Right atrium auricular region (tissue), 2 donors: ENCODE data around the gene HNRNPC. TPM values are rescaled to one million over a fixed set of nuclear protein-coding genes. Genes with fewer than 3 reads are reported as not detected.
"Not testable (repeated sequence)": the region's sequence is repeated elsewhere in the genome, so short reads cannot be mapped to it uniquely, and the experiment has no call there.

ENCODE experiments used
- DNase-seq: peaks from one replicate; pipeline ENCODE4 v3.0.0-alpha.2; 2019; ENCODE audit warnings: low spot score
- H3K27ac ChIP-seq, 2 donors: fragments of 200-600 bp; sonication (generic); 1 replicate in 1 of 2; 2 replicates in 1 of 2; pipeline ENCODE4 v1.5.1; 2016 to 2019
- H3K27me3 ChIP-seq, 2 donors: fragments of 200-600 bp; sonication (generic); one replicate each; pipeline versions ENCODE4 v1.5.1 to v1.6.0; 2017 to 2019
- H3K36me3 ChIP-seq: fragments of 200-600 bp; sonication (generic); one replicate; pipeline ENCODE4 v1.5.1; 2016
- H3K4me1 ChIP-seq, 2 donors: fragments of 200-600 bp; sonication (generic); one replicate each; pipeline versions ENCODE4 v1.5.1 to v1.6.0; 2017 to 2019
- H3K4me3 ChIP-seq, 2 donors: fragments of 200-600 bp; sonication (generic); 1 replicate in 1 of 2; 2 replicates in 1 of 2; pipeline ENCODE4 v1.5.1; 2017 to 2019; ENCODE audit warnings: mild to moderate bottlenecking in 1 of 2, moderate library complexity in 1 of 2
- H3K9me3 ChIP-seq, 2 donors: fragments of 200-600 bp; sonication (generic); one replicate each; pipeline ENCODE4 v1.5.1; 2019
- CTCF ChIP-seq, 2 donors: fragments of 200-600 bp; sonication (generic); IDR thresholded peaks; one replicate each; pipeline ENCODE4 v1.5.1; 2019; ENCODE audit warnings: antibody characterized with exemption in 2 of 2
- total RNA-seq, 2 donors: library from RNA; depleted of rRNA; stranded (reverse); fragments of >200 nt; gene quantifications; one replicate each; pipeline ENCODE4 v1.1.0, GENCODE V29; 2016

Gene HNRNPC
- total RNA-seq, 2 donors from 2014 or later, result 254 to 277 TPM

GRCh38 chr14:21258005-21258888, 11.0 kb downstream of the HNRNPC start:
- Histone ChIP-seq H3K36me3 (peaks cover 61% of the 10 kb centered on the region), H3K4me3 (no peak overlapping the region), H3K27ac (no peak overlapping the region), H3K27me3 (no peaks in the 10 kb centered on the region), H3K9me3 (no peaks in the 10 kb centered on the region), H3K4me1 (peaks cover 0 to 77% of the 10 kb centered on the region in 2 donors)
- no peak for DNase-seq
- TF ChIP-seq CTCF (IDR thresholded peaks at IDR 0.05), result no peak

GRCh38 chr14:21257394-21257909, 11.8 kb downstream of the HNRNPC start:
- H3K4me1 ChIP-seq, result peaks cover 0 to 69% of the 10 kb centered on the region in 2 donors
- H3K36me3 ChIP-seq, result peaks cover 53% of the 10 kb centered on the region
- no peak for TF ChIP-seq CTCF (IDR thresholded peaks at IDR 0.05)
- no peak overlapping the region for H3K27ac ChIP-seq
- no peaks in the 10 kb centered on the region for H3K27me3 ChIP-seq
- no peak for DNase-seq
- H3K9me3 ChIP-seq, result no peaks in the 10 kb centered on the region
- no peak overlapping the region for H3K4me3 ChIP-seq

GRCh38 chr14:21256539-21257393, 12.5 kb downstream of the HNRNPC start:
- no peak overlapping the region for H3K4me3 ChIP-seq
- no peaks in the 10 kb centered on the region for H3K9me3 ChIP-seq
- H3K4me1 ChIP-seq, result peaks cover 0 to 62% of the 10 kb centered on the region in 2 donors
- H3K36me3 ChIP-seq, result peaks cover 46% of the 10 kb centered on the region
- H3K27me3 ChIP-seq, result no peaks in the 10 kb centered on the region
- DNase-seq, result no peak
- no peak overlapping the region for H3K27ac ChIP-seq
- TF ChIP-seq CTCF (IDR thresholded peaks at IDR 0.05), result no peak

- DNase-seq, H3K27ac ChIP-seq, H3K9me3 ChIP-seq, H3K4me3 ChIP-seq, H3K27me3 ChIP-seq: not testable (repeated sequence)
- H3K36me3 ChIP-seq, result peaks cover 46% of the 10 kb centered on the region
- peaks cover 0 to 55% of the 10 kb centered on the region in 2 donors for H3K4me1 ChIP-seq
Measured at GRCh38 chr14:21256102-21256447, 13.2 kb downstream of the HNRNPC start.

GRCh38 chr14:21255385-21256101, 13.7 kb downstream of the HNRNPC start:
- no peak for DNase-seq
- no peak for TF ChIP-seq CTCF (IDR thresholded peaks at IDR 0.05)
- Histone ChIP-seq H3K27ac (no peak overlapping the region), H3K9me3 (no peaks in the 10 kb centered on the region), H3K4me3 (no peak overlapping the region), H3K36me3 (peaks cover 45% of the 10 kb centered on the region), H3K27me3 (no peaks in the 10 kb centered on the region), H3K4me1 (peaks cover 0 to 53% of the 10 kb centered on the region in 2 donors)
